Cardiac muscle cell (in vitro differentiated cells and primary cell): ENCODE data around the gene NAA80. TPM values are rescaled to one million over a fixed set of nuclear protein-coding genes. Genes with fewer than 3 reads are reported as not detected.

ENCODE experiments used
- DNase-seq, 2 donors: peaks; one replicate each; pipeline versions ENCODE4 v3.0.0 to v3.0.0-alpha.2; 2010 to 2017; ENCODE audit warnings: low read depth in 1 of 2, low spot score in 1 of 2
- H3K27ac ChIP-seq: fragments of 200-600 bp; sonication (generic); 2 replicates; pipeline ENCODE4 v1.5.1; 2016
- H3K27me3 ChIP-seq: fragments of 200-600 bp; sonication (generic); 2 replicates; pipeline ENCODE4 v1.6.0; 2016; ENCODE audit warnings: control low read depth
- H3K36me3 ChIP-seq: fragments of 200-600 bp; sonication (generic); 2 replicates; pipeline ENCODE4 v1.5.1; 2016; ENCODE audit warnings: control low read depth
- H3K4me1 ChIP-seq: fragments of 200-600 bp; sonication (generic); 2 replicates; pipeline ENCODE4 v1.8.1; 2017; ENCODE audit warnings: low read depth, mild to moderate bottlenecking, mixed run types
- H3K4me3 ChIP-seq: fragments of 200-600 bp; sonication (generic); 2 replicates; pipeline ENCODE4 v1.5.1; 2016; ENCODE audit warnings: mild to moderate bottlenecking
- H3K9me3 ChIP-seq: fragments of 200-600 bp; sonication (generic); 2 replicates; pipeline ENCODE4 v1.5.1; 2017; ENCODE audit warnings: low read depth, mild to moderate bottlenecking, control low read depth
- polyA plus RNA-seq: library from polyadenylated mRNA; unstranded; fragments of >200 nt; fragmentation: Nextera tagmentation; extraction: Ambion mirVana; gene quantifications from 2 replicates; pipeline ENCODE4 v1.2.1, GENCODE V29; 2016
- total RNA-seq: library from RNA; depleted of rRNA; stranded (reverse); fragments of >200 nt; gene quantifications from 2 replicates; pipeline ENCODE4 v1.2.3, GENCODE V29; 2016
- TF ChIP-seq, protein P1 (sequence below): IDR thresholded peaks from 2 replicates; pipeline ENCODE4 v1.5.1; 2012; ENCODE audit warnings: low read depth, mild to moderate bottlenecking, low read length

NAA80 gene
- total and polyA plus RNA-seq, 2 experiments from 2014 or later: 35.6 to 40.4 TPM

DNA sequence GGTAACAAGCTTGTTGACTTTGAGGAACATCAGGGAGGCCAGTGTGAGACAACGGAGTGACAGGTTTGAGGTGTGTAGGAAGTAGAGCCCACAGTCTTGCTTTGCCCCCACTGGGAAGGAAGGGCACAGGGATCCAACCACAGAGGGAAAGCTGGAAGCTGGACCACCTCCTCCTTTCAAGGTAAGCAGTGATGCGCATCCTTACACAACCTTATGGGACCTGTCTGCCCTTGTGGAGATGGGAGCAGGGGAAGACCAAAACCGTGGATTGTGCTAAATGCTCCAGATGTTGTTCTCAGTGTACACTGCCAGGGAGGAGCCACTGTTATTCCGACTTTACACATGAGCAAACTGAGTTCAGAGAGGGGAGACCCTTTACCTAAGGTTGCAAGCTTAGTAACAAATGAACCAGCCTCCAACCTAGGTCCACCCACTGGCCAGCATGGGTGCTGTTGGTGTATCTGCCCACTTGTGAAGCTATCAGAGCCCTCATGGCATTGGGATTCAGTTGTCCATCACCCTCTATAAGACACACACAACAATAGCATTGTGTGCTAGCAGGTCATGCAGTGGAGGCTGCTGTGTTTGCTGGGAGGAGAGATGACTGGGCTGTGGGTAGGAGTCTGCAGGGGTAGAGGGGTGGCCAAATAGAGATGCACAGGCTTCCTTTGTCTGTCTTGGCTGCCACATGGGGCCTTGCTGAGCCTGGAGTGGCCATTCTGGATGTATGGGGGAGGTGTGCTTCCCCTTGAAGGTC, 20.9 kb downstream of the NAA80 start:
- Histone ChIP-seq H3K4me3 (no peak overlapping the region), H3K36me3 (no peaks in the 10 kb centered on the region), H3K27ac (peak overlapping the region; percentile 76), H3K27me3 (peaks cover 32% of the 10 kb centered on the region), H3K4me1 (peaks cover 14% of the 10 kb centered on the region), H3K9me3 (no peaks in the 10 kb centered on the region)
- TF ChIP-seq, protein P1, sequence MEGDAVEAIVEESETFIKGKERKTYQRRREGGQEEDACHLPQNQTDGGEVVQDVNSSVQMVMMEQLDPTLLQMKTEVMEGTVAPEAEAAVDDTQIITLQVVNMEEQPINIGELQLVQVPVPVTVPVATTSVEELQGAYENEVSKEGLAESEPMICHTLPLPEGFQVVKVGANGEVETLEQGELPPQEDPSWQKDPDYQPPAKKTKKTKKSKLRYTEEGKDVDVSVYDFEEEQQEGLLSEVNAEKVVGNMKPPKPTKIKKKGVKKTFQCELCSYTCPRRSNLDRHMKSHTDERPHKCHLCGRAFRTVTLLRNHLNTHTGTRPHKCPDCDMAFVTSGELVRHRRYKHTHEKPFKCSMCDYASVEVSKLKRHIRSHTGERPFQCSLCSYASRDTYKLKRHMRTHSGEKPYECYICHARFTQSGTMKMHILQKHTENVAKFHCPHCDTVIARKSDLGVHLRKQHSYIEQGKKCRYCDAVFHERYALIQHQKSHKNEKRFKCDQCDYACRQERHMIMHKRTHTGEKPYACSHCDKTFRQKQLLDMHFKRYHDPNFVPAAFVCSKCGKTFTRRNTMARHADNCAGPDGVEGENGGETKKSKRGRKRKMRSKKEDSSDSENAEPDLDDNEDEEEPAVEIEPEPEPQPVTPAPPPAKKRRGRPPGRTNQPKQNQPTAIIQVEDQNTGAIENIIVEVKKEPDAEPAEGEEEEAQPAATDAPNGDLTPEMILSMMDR: no peak
- DNase-seq: no peak

DNA sequence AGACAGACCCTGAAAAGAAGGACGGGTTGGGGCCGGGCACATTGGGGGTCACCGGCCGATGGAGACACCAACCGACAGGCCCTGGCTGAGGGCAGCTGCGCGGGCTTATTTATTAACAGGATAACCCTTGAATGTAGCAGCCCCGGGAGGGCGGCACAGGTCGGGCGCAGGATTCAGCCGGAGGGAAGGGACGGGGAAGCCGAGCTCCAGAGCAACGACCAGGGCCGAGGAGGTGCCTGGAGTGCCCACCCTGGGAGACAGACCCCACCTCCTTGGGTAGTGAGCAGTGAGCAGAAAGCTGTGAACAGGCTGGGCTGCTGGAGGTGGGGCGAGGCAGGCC, 22.5 kb downstream of the NAA80 start:
- Histone ChIP-seq H3K4me3 (no peak overlapping the region), H3K4me1 (peaks cover 14% of the 10 kb centered on the region), H3K9me3 (no peaks in the 10 kb centered on the region), H3K27ac (no peak overlapping the region), H3K36me3 (no peaks in the 10 kb centered on the region), H3K27me3 (peaks cover 35% of the 10 kb centered on the region)
- no peak for DNase-seq
- TF ChIP-seq, protein P1: no peak

DNA sequence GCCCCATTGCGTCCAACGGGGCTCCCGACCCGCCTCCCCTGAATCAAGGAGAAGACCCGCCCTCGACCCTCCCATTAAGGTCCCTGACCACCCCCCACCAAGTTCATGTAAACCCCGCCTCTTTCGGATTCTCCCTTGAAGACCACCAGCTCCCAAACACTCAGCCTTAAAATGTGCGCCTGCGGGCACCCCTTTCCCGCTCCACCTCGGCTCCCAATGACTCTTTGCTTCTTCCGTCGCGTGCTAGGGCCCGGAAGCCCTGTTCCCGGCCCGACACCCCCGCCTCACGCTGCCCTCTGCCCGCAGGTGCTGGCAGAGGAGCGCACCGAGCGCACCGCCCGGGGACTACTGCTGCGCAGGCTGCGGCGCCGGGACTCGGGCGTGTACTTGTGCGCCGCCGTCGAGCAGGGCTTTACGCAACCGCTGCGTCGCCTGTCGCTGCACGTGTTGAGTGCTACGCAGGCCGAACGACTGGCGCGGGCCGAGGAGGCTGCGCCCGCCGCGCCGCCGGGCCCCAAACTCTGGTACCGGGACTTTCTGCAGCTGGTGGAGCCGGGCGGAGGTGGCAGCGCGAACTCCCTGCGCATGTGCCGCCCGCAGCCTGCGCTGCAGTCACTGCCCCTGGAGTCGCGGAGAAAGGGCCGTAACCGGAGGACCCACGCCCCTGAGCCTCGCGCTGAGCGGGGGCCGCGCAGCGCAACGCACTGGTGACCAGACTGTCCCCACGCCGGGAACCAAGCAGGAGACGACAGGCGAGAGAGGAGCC, 23.0 kb downstream of the NAA80 start:
- Histone ChIP-seq H3K4me1 (peaks cover 14% of the 10 kb centered on the region), H3K9me3 (no peaks in the 10 kb centered on the region), H3K27ac (no peak overlapping the region), H3K4me3 (no peak overlapping the region), H3K27me3 (peaks cover 35% of the 10 kb centered on the region), H3K36me3 (no peaks in the 10 kb centered on the region)
- TF ChIP-seq, protein P1: no peak
- DNase-seq: no peak

DNA sequence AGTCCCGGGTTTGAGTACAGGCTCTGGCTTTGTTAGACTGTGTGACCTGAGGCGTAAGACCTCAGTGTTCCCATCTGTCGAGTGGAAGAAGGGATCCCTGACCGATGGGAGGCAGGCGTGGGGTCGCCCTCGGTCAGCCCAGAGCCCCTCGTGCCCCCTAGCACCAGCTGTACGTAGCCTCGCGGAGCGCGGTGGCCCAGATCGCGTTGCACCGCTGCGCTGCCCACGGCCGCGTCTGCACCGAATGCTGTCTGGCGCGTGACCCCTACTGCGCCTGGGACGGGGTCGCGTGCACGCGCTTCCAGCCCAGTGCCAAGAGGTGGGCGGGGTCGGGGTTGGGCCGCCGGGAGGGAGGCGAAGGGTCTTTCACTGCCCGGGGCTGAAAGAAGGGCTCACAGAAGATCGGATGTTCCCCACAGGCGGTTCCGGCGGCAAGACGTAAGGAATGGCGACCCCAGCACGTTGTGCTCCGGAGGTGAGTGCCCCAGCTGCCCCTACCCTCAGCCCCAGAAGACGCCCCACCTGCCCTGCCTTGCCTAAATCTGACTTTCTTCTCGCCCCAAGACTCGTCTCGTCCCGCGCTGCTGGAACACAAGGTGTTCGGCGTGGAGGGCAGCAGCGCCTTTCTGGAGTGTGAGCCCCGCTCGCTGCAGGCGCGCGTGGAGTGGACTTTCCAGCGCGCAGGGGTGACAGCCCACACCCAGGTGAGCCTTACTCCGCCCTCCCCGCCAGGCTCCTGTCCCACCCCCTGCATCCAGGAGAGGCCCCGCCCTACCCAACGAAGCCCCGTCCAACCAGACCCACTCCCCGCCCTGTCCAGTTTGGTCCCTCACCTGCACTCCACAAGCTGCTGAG, 23.8 kb downstream of the NAA80 start:
- DNase-seq: peak in 1 of 2 donors; percentile 57
- peaks cover 35% of the 10 kb centered on the region for H3K27me3 ChIP-seq
- H3K4me1 ChIP-seq: peaks cover 14% of the 10 kb centered on the region
- TF ChIP-seq, protein P1: no peak
- H3K27ac ChIP-seq: no peak overlapping the region
- H3K9me3 ChIP-seq: no peaks in the 10 kb centered on the region
- H3K4me3 ChIP-seq: peak overlapping the region; percentile 14
- no peaks in the 10 kb centered on the region for H3K36me3 ChIP-seq

DNA sequence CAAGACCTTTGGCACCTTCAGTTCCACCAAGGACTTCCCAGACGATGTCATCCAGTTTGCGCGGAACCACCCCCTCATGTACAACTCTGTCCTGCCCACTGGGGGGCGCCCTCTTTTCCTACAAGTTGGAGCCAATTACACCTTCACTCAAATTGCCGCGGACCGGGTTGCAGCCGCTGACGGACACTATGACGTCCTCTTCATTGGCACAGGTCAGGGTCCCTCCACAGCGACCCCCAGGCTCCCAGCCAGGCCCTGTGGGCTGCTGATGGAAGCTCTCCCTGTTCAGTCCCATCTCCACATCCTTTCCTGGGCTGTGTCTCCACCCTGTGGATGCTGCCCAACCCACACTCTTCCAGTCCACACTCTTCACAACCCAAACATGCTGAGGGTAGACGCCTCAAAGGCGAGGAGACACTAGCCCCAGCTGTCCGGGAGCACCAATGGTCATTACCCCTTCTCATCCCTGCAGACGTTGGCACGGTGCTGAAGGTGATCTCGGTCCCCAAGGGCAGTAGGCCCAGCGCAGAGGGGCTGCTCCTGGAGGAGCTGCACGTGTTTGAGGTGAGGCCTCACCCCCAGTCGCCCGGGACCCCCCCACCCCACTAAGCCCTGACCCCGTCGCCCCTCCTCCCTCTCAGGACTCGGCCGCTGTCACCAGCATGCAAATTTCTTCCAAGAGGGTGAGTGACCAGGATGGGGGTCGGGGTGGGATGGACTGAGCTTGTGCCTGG, 24.7 kb downstream of the NAA80 start:
- H3K4me1 ChIP-seq: peaks cover 12% of the 10 kb centered on the region
- no peak overlapping the region for H3K4me3 ChIP-seq
- no peaks in the 10 kb centered on the region for H3K9me3 ChIP-seq
- peak; percentile 66 to 82 for DNase-seq
- H3K27ac ChIP-seq: no peak overlapping the region
- peaks cover 35% of the 10 kb centered on the region for H3K27me3 ChIP-seq
- H3K36me3 ChIP-seq: no peaks in the 10 kb centered on the region
- TF ChIP-seq, protein P1: peak; percentile 76
